Neural cell (in vitro differentiated cells): ENCODE data around the gene NBL1. TPM values are rescaled to one million over a fixed set of nuclear protein-coding genes. Genes with fewer than 3 reads are reported as not detected.

ENCODE experiments used
- H2AFZ ChIP-seq: fragments of 200-600, 300-800 bp; sonication (generic), shearing (Covaris generic); 2 replicates; pipeline ENCODE4 v1.6.0; 2014; ENCODE audit warnings: low read depth, mild to moderate bottlenecking, antibody characterized with exemption, low read length, moderate library complexity
- H3F3A ChIP-seq: fragments of 200-600 bp; shearing (Covaris generic); 2 replicates; pipeline ENCODE4 v1.6.1; 2016; ENCODE audit warnings: mild to moderate bottlenecking, moderate library complexity, mixed read lengths, antibody characterized with exemption, low read length; ENCODE audit not compliant: insufficient read depth, poor library complexity, severe bottlenecking
- H3K27ac ChIP-seq: fragments of 200-600, 300-800 bp; sonication (generic), shearing (Covaris generic); 2 replicates; pipeline ENCODE4 v1.5.1; 2014; ENCODE audit warnings: mild to moderate bottlenecking, low read length, moderate library complexity
- H3K27me3 ChIP-seq: fragments of 300-800, 200-600 bp; sonication (generic), shearing (Covaris generic); 2 replicates; pipeline ENCODE4 v1.6.0; 2014; ENCODE audit warnings: mild to moderate bottlenecking, low read depth, low read length, moderate library complexity; ENCODE audit not compliant: insufficient read depth
- H3K36me3 ChIP-seq: fragments of 300-800, 200-600 bp; sonication (generic), shearing (Covaris generic); 2 replicates; pipeline ENCODE4 v1.5.1; 2014; ENCODE audit warnings: mild to moderate bottlenecking, antibody characterized with exemption, low read length, moderate library complexity; ENCODE audit not compliant: insufficient read depth
- H3K4me2 ChIP-seq: fragments of 300-800, 200-600 bp; sonication (generic), shearing (Covaris generic); 2 replicates; pipeline ENCODE4 v1.6.0; 2014; ENCODE audit warnings: mild to moderate bottlenecking, low read length
- H3K4me3 ChIP-seq: fragments of 300-800, 200-600 bp; sonication (generic), shearing (Covaris generic); 2 replicates; pipeline ENCODE4 v1.5.1; 2014; ENCODE audit warnings: mild to moderate bottlenecking, low read length, moderate library complexity
- H3K79me2 ChIP-seq: fragments of 200-600 bp; shearing (Covaris generic); replicated peaks from 2 replicates; pipeline ENCODE4 v1.6.0; 2014; ENCODE audit warnings: mild to moderate bottlenecking, low read length, moderate library complexity; ENCODE audit not compliant: insufficient read depth
- H3K9ac ChIP-seq: fragments of 300-800, 200-600 bp; sonication (generic), shearing (Covaris generic); 2 replicates; pipeline ENCODE4 v1.6.1; 2016; ENCODE audit warnings: mild to moderate bottlenecking, low read length, mixed read lengths
- H3K9me2 ChIP-seq: fragments of 200-600 bp; shearing (Covaris generic); 2 replicates; pipeline ENCODE4 v1.6.1; 2016; ENCODE audit warnings: mild to moderate bottlenecking, low read length, mixed read lengths; ENCODE audit not compliant: insufficient read depth
- H3K9me3 ChIP-seq: fragments of 200-600, 300-800 bp; sonication (generic), shearing (Covaris generic); 2 replicates; pipeline ENCODE4 v1.6.1; 2016; ENCODE audit warnings: mild to moderate bottlenecking, mixed run types, low read length, moderate library complexity, mixed read lengths
- H4K20me1 ChIP-seq: fragments of 200-600 bp; shearing (Covaris generic); 2 replicates; pipeline ENCODE4 v1.6.1; 2016; ENCODE audit warnings: mild to moderate bottlenecking, mixed run types; ENCODE audit not compliant: insufficient read depth
- CTCF ChIP-seq: fragments of 450-650 bp; IDR thresholded peaks from 2 replicates; pipeline ENCODE4 v1.5.1; 2014; ENCODE audit warnings: antibody characterized with exemption, mild to moderate bottlenecking, moderate library complexity; ENCODE audit not compliant: poor library complexity, severe bottlenecking
- EP300 ChIP-seq: fragments of 450-650 bp; conservative IDR thresholded peaks from 2 replicates; pipeline ENCODE4 v1.6.1; 2014; ENCODE audit warnings: antibody characterized with exemption, mild to moderate bottlenecking, moderate library complexity; ENCODE audit not compliant: poor library complexity, severe bottlenecking
- EZH2 ChIP-seq: fragments of 200-600, 300-800 bp; shearing (Covaris generic), sonication (generic); IDR thresholded peaks from 2 replicates; pipeline ENCODE4 v1.6.1; 2014; ENCODE audit warnings: antibody characterized with exemption, low read length, borderline replicate concordance, mild to moderate bottlenecking; ENCODE audit not compliant: insufficient read depth, poor library complexity, severe bottlenecking
- MXI1 ChIP-seq: fragments of 450-650 bp; conservative IDR thresholded peaks from 2 replicates; pipeline ENCODE4 v1.6.1; 2014; ENCODE audit warnings: antibody characterized with exemption, mild to moderate bottlenecking; ENCODE audit not compliant: poor library complexity, severe bottlenecking
- POLR2AphosphoS5 ChIP-seq: IDR thresholded peaks from 2 replicates; pipeline ENCODE4 v1.6.1; 2012
- RAD21 ChIP-seq: fragments of 450-650 bp; conservative IDR thresholded peaks from 2 replicates; pipeline ENCODE4 v1.6.1; 2014; ENCODE audit warnings: antibody characterized with exemption, mild to moderate bottlenecking, moderate library complexity
- REST ChIP-seq: IDR thresholded peaks from 2 replicates; pipeline ENCODE4 v1.6.1; 2012; ENCODE audit warnings: borderline replicate concordance
- SMC3 ChIP-seq: fragments of 450-650 bp; conservative IDR thresholded peaks from 2 replicates; pipeline ENCODE4 v1.6.1; 2014; ENCODE audit warnings: antibody characterized with exemption, mild to moderate bottlenecking, moderate library complexity; ENCODE audit not compliant: poor library complexity
- TAF1 ChIP-seq: IDR thresholded peaks from 2 replicates; pipeline ENCODE4 v1.6.1; 2012; ENCODE audit warnings: low read depth
- polyA plus RNA-seq: library from polyadenylated mRNA; depleted of rRNA; stranded (reverse); fragments of >200 nt; gene quantifications from 2 replicates; pipeline ENCODE4 v1.2.3, GENCODE V29; 2014

NBL1 gene
- polyA plus RNA-seq, 1 donor from 2014 or later = 9.9 TPM

GRCh38 chr1:19657511-19657910 lies 13.4 kb downstream of the NBL1 start:
- Histone ChIP-seq H4K20me1 (peaks cover 3% of the 10 kb centered on the region), H3F3A (no peaks in the 10 kb centered on the region), H3K9ac (no peak overlapping the region), H3K4me3 (no peak overlapping the region), H3K27me3 (no peaks in the 10 kb centered on the region), H3K9me3 (no peaks in the 10 kb centered on the region), H3K79me2 (no peaks in the 10 kb centered on the region), H3K36me3 (no peaks in the 10 kb centered on the region), H2AFZ (no peak overlapping the region), H3K9me2 (no peaks in the 10 kb centered on the region), H3K27ac (no peak overlapping the region), H3K4me2 (no peak overlapping the region)
- TF ChIP-seq CTCF (no peak), REST (no peak), SMC3 (no peak), RAD21 (no peak), TAF1 (no peak), EP300 (no peak), POLR2AphosphoS5 (no peak), EZH2 (no peak), MXI1 (no peak)

- no peak overlapping the region for H3K4me2 ChIP-seq
- H3K9me3 ChIP-seq = no peaks in the 10 kb centered on the region
- no peak overlapping the region for H2AFZ ChIP-seq
- H3F3A ChIP-seq = no peaks in the 10 kb centered on the region
- TF ChIP-seq CTCF (no peak), MXI1 (no peak), EP300 (no peak), POLR2AphosphoS5 (no peak), EZH2 (no peak), TAF1 (no peak), REST (no peak), SMC3 (no peak), RAD21 (no peak)
- no peaks in the 10 kb centered on the region for H3K36me3 ChIP-seq
- H3K9ac ChIP-seq = no peak overlapping the region
- H3K27me3 ChIP-seq = peaks cover 5% of the 10 kb centered on the region
- no peaks in the 10 kb centered on the region for H3K9me2 ChIP-seq
- H3K27ac ChIP-seq = no peak overlapping the region
- H3K79me2 ChIP-seq = no peaks in the 10 kb centered on the region
- peaks cover 3% of the 10 kb centered on the region for H4K20me1 ChIP-seq
- no peak overlapping the region for H3K4me3 ChIP-seq
Observed at GRCh38 chr1:19658186-19658585, 14.1 kb downstream of the NBL1 start.
